Smooth muscle cell (in vitro differentiated cells): Measurements from ENCODE around the gene ANKRD13C. TPM values are rescaled to one million over a fixed set of nuclear protein-coding genes. Genes with fewer than 3 reads are reported as not detected.

ENCODE experiments used
- DNase-seq: peaks from one replicate; lab custom pipeline; 2025; ENCODE audit not compliant: unreplicated experiment; lab: John Stamatoyannopoulos, UW
- H2AFZ ChIP-seq: fragments of 200-600 bp; sonication (generic); 2 replicates; pipeline ENCODE4 v1.6.0; 2016; ENCODE audit warnings: antibody characterized with exemption, low read depth, mild to moderate bottlenecking
- H3F3A ChIP-seq: fragments of 200-600 bp; sonication (generic); 2 replicates; pipeline ENCODE4 v1.6.0; 2017; ENCODE audit warnings: antibody characterized with exemption, low read depth
- H3K27ac ChIP-seq: fragments of 200-600 bp; sonication (generic); 2 replicates; pipeline ENCODE4 v1.5.1; 2016; ENCODE audit warnings: low read depth, mild to moderate bottlenecking
- H3K27me3 ChIP-seq: fragments of 200-600 bp; sonication (generic); 2 replicates; pipeline ENCODE4 v1.6.1; 2016; ENCODE audit warnings: low read depth, mild to moderate bottlenecking
- H3K36me3 ChIP-seq: fragments of 200-600 bp; sonication (generic); 2 replicates; pipeline ENCODE4 v1.5.1; 2016; ENCODE audit warnings: low read depth
- H3K4me1 ChIP-seq: fragments of 200-600 bp; sonication (generic); 2 replicates; pipeline ENCODE4 v1.5.1; 2016; ENCODE audit warnings: low read depth
- H3K4me2 ChIP-seq: fragments of 200-600 bp; sonication (generic); 2 replicates; pipeline ENCODE4 v1.6.0; 2016; ENCODE audit warnings: mild to moderate bottlenecking
- H3K4me3 ChIP-seq: fragments of 200-600 bp; sonication (generic); 2 replicates; pipeline ENCODE4 v1.5.1; 2016; ENCODE audit warnings: mild to moderate bottlenecking
- H3K79me2 ChIP-seq: fragments of 200-600 bp; sonication (generic); 2 replicates; pipeline ENCODE4 v1.6.0; 2016; ENCODE audit warnings: low read depth, mild to moderate bottlenecking
- H3K9ac ChIP-seq: fragments of 200-600 bp; sonication (generic); 2 replicates; pipeline ENCODE4 v1.6.0; 2016; ENCODE audit warnings: low read depth
- H3K9me3 ChIP-seq: fragments of 200-600 bp; sonication (generic); replicated peaks from 2 replicates; pipeline ENCODE4 v1.5.1; 2016; ENCODE audit warnings: low read depth
- H4K20me1 ChIP-seq: fragments of 200-600 bp; sonication (generic); 2 replicates; pipeline ENCODE4 v1.6.0; 2016; ENCODE audit warnings: low read depth
- WGBS: methylation state at CpG from one replicate; pipeline ENCODE4 v1.1.7; 2016; ENCODE audit warnings: low lambda C conversion rate; 5-methylcytosine and 5-hydroxymethylcytosine counted together
- polyA plus RNA-seq: library from polyadenylated mRNA; unstranded; fragments of >200 nt; fragmentation: Nextera tagmentation; extraction: Ambion mirVana; gene quantifications from 2 replicates; pipeline ENCODE4 v1.2.1, GENCODE V29; 2016
- total RNA-seq: library from RNA; depleted of rRNA; stranded (reverse); fragments of >200 nt; gene quantifications from 2 replicates; pipeline ENCODE4 v1.2.3, GENCODE V29; 2014
- TF ChIP-seq, protein P1 (sequence below): fragments of 200-600 bp; sonication (generic); IDR thresholded peaks from 2 replicates; pipeline ENCODE4 v1.5.1; 2017; ENCODE audit warnings: borderline replicate concordance, mild to moderate bottlenecking, antibody characterized with exemption; ENCODE audit not compliant: insufficient read depth, poor library complexity, severe bottlenecking

Gene ANKRD13C
- total and polyA plus RNA-seq, 2 experiments from 2014 or later, result 18.3 to 27.6 TPM

DNA sequence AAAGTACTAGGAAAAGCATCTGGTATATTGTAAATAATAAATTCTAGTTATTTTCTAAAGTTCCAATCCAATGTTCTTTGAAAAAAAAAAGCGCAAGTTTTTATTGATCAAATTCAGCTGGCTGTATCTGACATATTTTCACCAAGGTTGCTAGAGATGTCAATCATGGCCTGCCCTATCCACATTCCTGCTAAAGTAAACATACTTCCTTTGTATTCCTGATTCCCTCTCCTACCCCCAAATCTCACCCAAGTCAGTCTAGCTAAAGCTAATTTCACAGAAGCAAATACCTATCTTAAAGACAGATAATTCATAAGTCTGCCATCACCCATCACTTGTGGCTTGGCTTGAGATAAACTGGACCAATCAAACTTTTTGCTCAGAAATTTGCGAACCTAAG is 21.3 kb downstream of the ANKRD13C start:
- no peaks in the 10 kb centered on the region for H3F3A ChIP-seq
- TF ChIP-seq, protein P1, sequence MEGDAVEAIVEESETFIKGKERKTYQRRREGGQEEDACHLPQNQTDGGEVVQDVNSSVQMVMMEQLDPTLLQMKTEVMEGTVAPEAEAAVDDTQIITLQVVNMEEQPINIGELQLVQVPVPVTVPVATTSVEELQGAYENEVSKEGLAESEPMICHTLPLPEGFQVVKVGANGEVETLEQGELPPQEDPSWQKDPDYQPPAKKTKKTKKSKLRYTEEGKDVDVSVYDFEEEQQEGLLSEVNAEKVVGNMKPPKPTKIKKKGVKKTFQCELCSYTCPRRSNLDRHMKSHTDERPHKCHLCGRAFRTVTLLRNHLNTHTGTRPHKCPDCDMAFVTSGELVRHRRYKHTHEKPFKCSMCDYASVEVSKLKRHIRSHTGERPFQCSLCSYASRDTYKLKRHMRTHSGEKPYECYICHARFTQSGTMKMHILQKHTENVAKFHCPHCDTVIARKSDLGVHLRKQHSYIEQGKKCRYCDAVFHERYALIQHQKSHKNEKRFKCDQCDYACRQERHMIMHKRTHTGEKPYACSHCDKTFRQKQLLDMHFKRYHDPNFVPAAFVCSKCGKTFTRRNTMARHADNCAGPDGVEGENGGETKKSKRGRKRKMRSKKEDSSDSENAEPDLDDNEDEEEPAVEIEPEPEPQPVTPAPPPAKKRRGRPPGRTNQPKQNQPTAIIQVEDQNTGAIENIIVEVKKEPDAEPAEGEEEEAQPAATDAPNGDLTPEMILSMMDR, result no peak
- no peak overlapping the region for H3K9ac ChIP-seq
- H3K9me3 ChIP-seq, result no peaks in the 10 kb centered on the region
- no peak for DNase-seq
- WGBS, result 98% methylated on average over 2 of the region's 2 CpGs
- no peak overlapping the region for H3K4me3 ChIP-seq
- H3K4me1 ChIP-seq, result peaks cover 6% of the 10 kb centered on the region
- H3K36me3 ChIP-seq, result peaks cover 5% of the 10 kb centered on the region
- H3K79me2 ChIP-seq, result peaks cover 86% of the 10 kb centered on the region
- no peak overlapping the region for H3K27ac ChIP-seq
- H3K4me2 ChIP-seq, result no peak overlapping the region
- H3K27me3 ChIP-seq, result no peaks in the 10 kb centered on the region
- H4K20me1 ChIP-seq, result peaks cover 92% of the 10 kb centered on the region
- no peak overlapping the region for H2AFZ ChIP-seq

DNA sequence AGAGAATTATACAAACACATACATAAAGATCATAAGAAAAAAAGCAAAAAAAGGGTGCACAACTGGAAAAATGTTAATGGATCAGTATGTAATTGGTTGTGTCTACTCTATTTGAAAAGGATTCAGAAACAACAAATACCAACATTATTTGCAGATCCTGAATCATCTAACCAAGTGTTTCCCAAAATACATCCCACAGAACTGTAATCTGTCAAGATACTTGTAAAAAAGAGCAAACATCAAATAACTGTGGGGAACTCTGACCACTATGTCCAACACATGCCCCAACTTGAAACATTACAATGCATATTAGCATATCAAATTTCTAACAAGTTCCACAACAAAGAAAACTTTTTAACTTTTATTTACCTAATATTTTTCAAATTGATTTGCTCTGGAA is 22.6 kb downstream of the ANKRD13C start:
- H4K20me1 ChIP-seq, result peaks cover 90% of the 10 kb centered on the region
- TF ChIP-seq, protein P1, result no peak
- no peak overlapping the region for H2AFZ ChIP-seq
- H3F3A ChIP-seq, result no peaks in the 10 kb centered on the region
- H3K9ac ChIP-seq, result no peak overlapping the region
- H3K4me1 ChIP-seq, result peaks cover 6% of the 10 kb centered on the region
- H3K36me3 ChIP-seq, result peaks cover 5% of the 10 kb centered on the region
- no peaks in the 10 kb centered on the region for H3K27me3 ChIP-seq
- H3K9me3 ChIP-seq, result no peaks in the 10 kb centered on the region
- H3K4me2 ChIP-seq, result peak overlapping the region; percentile 28
- H3K4me3 ChIP-seq, result no peak overlapping the region
- H3K79me2 ChIP-seq, result peaks cover 87% of the 10 kb centered on the region
- peak overlapping the region; percentile 25 for H3K27ac ChIP-seq
- DNase-seq, result no peak

DNA sequence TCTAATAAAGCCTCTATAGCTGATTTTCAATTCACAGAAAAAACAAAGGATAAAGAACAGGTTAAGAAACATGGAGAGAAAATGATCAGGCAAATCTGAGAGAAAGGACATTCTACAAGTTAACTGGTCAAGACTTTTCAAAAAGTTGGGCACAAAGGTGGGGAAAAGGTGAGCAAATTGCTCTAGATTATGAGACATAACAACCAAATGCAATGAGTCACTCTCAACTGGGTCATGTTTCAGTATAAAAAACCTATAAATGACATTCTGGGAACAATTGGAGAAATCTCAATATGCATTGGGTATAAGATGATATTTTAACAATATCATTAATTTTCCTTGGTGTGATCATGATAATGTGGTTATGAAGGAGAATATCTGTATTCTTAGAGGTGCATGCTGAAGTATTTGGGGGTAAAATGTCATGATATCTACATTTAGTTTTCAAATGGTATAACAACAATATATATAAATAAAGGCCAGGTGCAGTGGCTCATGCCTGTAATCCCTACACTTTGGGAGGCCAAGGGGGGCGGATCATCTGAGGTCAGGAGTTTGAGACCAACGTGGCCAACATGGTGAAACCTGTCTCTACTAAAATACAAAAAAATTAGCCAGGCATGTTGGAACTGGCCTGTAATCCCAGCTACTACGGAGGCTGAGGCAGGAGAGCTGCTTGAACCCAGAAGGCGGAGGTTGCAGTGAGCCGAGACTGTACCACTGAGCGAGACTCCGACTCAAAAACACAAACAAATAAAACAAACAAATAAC is 27.0 kb downstream of the ANKRD13C start:
- Histone ChIP-seq H3K27ac (peak overlapping the region; percentile 17), H3K79me2 (peaks cover 90% of the 10 kb centered on the region)

More for the DNA sequence above, 27.0 kb downstream of the ANKRD13C start:
- WGBS, result 94% methylated on average over 7 of the region's 7 CpGs
- Histone ChIP-seq H3K4me1 (peaks cover 6% of the 10 kb centered on the region), H3K27me3 (no peaks in the 10 kb centered on the region), H4K20me1 (peaks cover 90% of the 10 kb centered on the region), H3K4me3 (no peak overlapping the region), H2AFZ (no peak overlapping the region), H3K36me3 (peaks cover 4% of the 10 kb centered on the region), H3F3A (no peaks in the 10 kb centered on the region), H3K9ac (no peak overlapping the region), H3K4me2 (no peak overlapping the region), H3K9me3 (no peaks in the 10 kb centered on the region)
- DNase-seq, result no peak
- TF ChIP-seq, protein P1, result no peak
